ENCODE results near the gene ZNF518B. TPM values are rescaled to one million over a fixed set of nuclear protein-coding genes. Genes with fewer than 3 reads are reported as not detected.

ZNF518B gene
- total and polyA plus RNA-seq, 9 of the 15 experiments (the other 6 are each of a cell fraction or from before 2014, with no cell fraction given), result 13.1 to 48.9 (median 37.5) TPM

GRCh38 chr4:10461850-10462400 is 4.7 kb upstream of the ZNF518B start:
- intact Hi-C loops (cut with micrococcal nuclease), result loop anchor here (5.0 kb wide), 1 partner anchor 65 kb away; no protein-coding TSS in a partner anchor
- H3K9ac ChIP-seq (ENCODE audit: insufficient read depth in 1 of 2, low read depth in 2 of 2, low read length in 2 of 2), result no peak overlapping the region
- FAIRE-seq, result no peak
- 77% methylated on average over 22 of the region's 27 CpGs for WGBS (ENCODE audit: insufficient coverage, low coverage, missing lambda C conversion rate)
- POLR2A ChIA-PET, result interaction anchor here (0.8 to 2.0 kb wide), 2 partner anchors 320 to 343 kb away, joined by 3 to 12 read pairs; no protein-coding TSS in a partner anchor
- no peak overlapping the region for H2AFZ ChIP-seq (ENCODE audit: low read depth, low read length)
- DNase-seq (ENCODE audit: extremely low read depth in 1 of 4, low spot score in 3 of 4), result no peak
- no peaks in the 10 kb centered on the region for H4K20me1 ChIP-seq (replicated peaks; ENCODE audit: control insufficient read depth, insufficient read depth, low read length)
- H3K9me3 ChIP-seq (replicated peaks; ENCODE audit: control insufficient read depth, insufficient read depth, low read depth, low read length), result no peaks in the 10 kb centered on the region; the same call in 1 of the 2 replicates
- no TSS peak for BruUV-seq (replicated peaks)
- H3K27me3 ChIP-seq (ENCODE audit: control insufficient read depth in 2 of 2, insufficient read depth in 2 of 2, low read length in 2 of 2), result no peaks in the 10 kb centered on the region
- H3K36me3 ChIP-seq (ENCODE audit: control insufficient read depth, insufficient read depth, low read length), result peaks cover 7% of the 10 kb centered on the region; the same call in 1 of the 3 replicates
- H3K27ac ChIP-seq (ENCODE audit: extremely low read depth, low read depth, low read length), result no peak overlapping the region
- peaks cover 41% of the 10 kb centered on the region for H3K79me2 ChIP-seq (ENCODE audit: control insufficient read depth, insufficient read depth, low read length)
- H3K4me1 ChIP-seq (replicated peaks in 1 of 2; ENCODE audit: control insufficient read depth in 2 of 2, insufficient read depth in 2 of 2, low read length in 2 of 2), result peaks cover 10 to 23% of the 10 kb centered on the region in 2 experiments; a peak in 4 of 5 replicates
- H3K4me3 ChIP-seq, result no peak overlapping the region
- H3K9me1 ChIP-seq (ENCODE audit: control insufficient read depth, insufficient read depth, low read length), result no peaks in the 10 kb centered on the region
- in situ Hi-C loops (cut with MboI), result loop anchor here (10.0 kb wide), 1 partner anchor 63 kb away; no protein-coding TSS in a partner anchor
- H3K4me2 ChIP-seq (ENCODE audit: insufficient read depth, low read length), result peak overlapping the region; percentile 53; the same call in 1 of the 2 replicates
- ATAC-seq, result no peak
- CTCF ChIA-PET (ENCODE audit: low intra/inter-chr PET ratio), result no interaction called here
- TF ChIP-seq NONO (IDR thresholded peaks at IDR 0.05; ENCODE audit: low read depth in 2 of 2, low read length in 1 of 2) (no peak), TEAD4 (IDR thresholded peaks at IDR 0.05; ENCODE audit: low read length) (no peak), TEAD4 (CRISPR knock-in tag; IDR thresholded peaks at IDR 0.05; ENCODE audit: borderline replicate concordance) (no peak), RBM17 (IDR thresholded peaks at IDR 0.05; ENCODE audit: borderline replicate concordance, low read depth, low read length) (no peak), ZNF766 (CRISPR knock-in tag; conservative IDR thresholded peaks at IDR 0.05) (no peak), ETV5 (CRISPR knock-in tag; IDR thresholded peaks at IDR 0.05; ENCODE audit: low read depth) (no peak), PCBP2 (IDR thresholded peaks at IDR 0.05; ENCODE audit: low read depth, low read length, poor library complexity, severe bottlenecking) (no peak), HIVEP1 (CRISPR knock-in tag; IDR thresholded peaks at IDR 0.05) (no peak), RNF2 (IDR thresholded peaks at IDR 0.05) (no peak), NFIC (IDR thresholded peaks at IDR 0.05) (no peak), ZBTB5 (IDR thresholded peaks at IDR 0.05) (no peak), ZFP91 (CRISPR knock-in tag; IDR thresholded peaks at IDR 0.05) (no peak), ARID3A (IDR thresholded peaks at IDR 0.05; ENCODE audit: borderline replicate concordance, low read depth, low read length) (no peak), HEY1 (CRISPR knock-in tag; IDR thresholded peaks at IDR 0.05; ENCODE audit: borderline replicate concordance) (no peak), CTCF (IDR thresholded peaks at IDR 0.05 in 2 of 3, conservative IDR thresholded peaks at IDR 0.05 in 1 of 3; ENCODE audit: insufficient read depth in 2 of 3, low read depth in 1 of 3, low read length in 3 of 3) (no peak)

Measured in K562 (cell line).